ENCODE measurements around the gene KRT16. TPM values are rescaled to one million over a fixed set of nuclear protein-coding genes. Genes with fewer than 3 reads are reported as not detected.
"Not testable (repeated sequence)": the region's sequence is repeated elsewhere in the genome, so short reads cannot be mapped to it uniquely, and the experiment has no call there.

Gene KRT16
- total RNA-seq, 1 experiment from 2014 or later, result not detected

GRCh38 chr17:41617698-41618097 lies 5.1 kb upstream of the KRT16 start:
- DNase-seq (ENCODE audit: extremely low read depth, low read depth), result no peak

- no peak for DNase-seq (ENCODE audit: extremely low read depth, low read depth)
These were observed 4.6 kb upstream of the KRT16 start for GRCh38 chr17:41617136-41617535.

DNA sequence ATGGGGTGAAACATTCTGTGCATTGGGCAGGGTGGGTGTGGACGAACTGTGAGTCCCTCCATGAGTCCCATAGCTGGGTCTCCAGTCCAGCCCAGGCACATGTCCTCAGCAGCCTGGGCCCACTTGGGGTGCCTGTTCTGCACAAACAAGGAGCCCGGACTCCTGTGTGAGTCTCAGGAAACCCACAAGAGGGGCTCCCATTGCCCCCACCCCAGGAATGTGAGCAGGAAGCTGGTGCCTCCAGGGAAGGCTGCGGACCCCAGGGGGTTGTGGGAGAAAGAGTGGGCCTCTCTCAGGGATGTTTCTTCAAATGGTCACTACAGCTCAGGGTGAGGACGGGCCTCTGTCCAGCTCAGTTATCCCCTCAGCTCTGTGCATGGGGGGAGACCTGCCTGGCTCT lies 3.9 kb upstream of the KRT16 start:
- DNase-seq (ENCODE audit: extremely low read depth, low read depth), result not testable (repeated sequence)

DNA sequence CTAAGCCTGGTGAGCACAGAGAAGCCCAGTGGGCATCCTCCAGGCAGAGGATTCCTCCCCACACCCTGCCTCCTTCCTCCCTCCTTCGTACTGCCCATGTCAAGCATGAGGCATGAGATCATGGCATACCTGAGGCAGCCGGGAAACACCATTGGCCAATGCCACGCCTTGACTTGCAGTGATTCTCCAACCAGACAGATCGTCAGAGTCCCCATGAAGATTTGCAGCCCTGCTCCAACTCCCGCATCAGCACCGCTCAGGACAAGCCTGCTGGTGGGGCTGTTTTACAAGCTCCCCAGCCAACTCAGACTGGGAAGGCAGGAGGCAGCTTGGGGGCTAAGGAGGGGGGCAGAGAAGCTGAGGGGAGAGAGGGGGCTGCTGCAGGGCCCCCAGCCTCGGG lies 2.9 kb upstream of the KRT16 start:
- no peak for DNase-seq (ENCODE audit: extremely low read depth, low read depth)

DNA sequence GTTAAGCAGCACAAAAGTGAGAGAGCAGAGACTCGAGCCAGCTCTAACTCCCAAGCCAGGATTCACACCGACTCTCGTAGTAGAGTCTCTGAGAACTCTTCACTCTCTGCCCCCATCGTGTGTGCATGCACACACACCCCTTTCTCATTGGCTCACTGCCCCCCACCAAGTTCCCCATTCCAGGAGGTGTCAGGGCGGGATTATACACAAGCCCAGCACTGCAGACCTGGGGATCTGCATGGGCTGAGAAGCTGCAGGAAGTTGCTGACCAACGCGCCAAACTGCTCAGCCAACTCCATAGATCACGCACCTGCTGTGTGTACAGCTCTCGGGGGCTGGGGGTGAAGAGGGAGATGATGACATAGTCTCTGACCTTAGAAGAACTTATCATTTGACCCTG lies 2.2 kb upstream of the KRT16 start:
- not testable (repeated sequence) for DNase-seq (ENCODE audit: extremely low read depth, low read depth)

DNA sequence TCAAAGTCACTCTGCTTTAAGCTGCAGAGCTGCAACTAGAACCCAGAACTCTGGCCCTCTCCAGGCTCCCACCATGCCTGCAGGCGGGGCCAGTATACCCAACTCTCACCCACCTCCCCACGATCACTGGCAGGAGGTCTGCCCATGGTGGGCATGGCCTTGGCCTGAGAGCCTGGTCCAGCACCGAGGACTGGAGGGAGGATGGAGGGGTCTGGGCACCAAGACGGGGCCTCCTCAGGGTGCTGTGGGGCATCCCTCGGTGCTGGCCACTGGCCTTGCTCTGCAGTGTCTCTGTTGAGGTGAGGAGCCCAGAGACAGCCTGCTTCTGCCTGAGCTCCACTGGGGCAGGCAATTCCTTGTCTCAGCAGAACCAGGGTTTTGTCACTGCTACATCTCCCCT lies 1.5 kb upstream of the KRT16 start:
- DNase-seq (ENCODE audit: extremely low read depth, low read depth), result no peak

GRCh38 chr17:41613277-41614082 lies 913 bp upstream of the KRT16 start:
- DNase-seq (ENCODE audit: extremely low read depth, low read depth), result no peak

GRCh38 chr17:41610965-41611640 lies 1.5 kb downstream of the KRT16 start:
- no peak for DNase-seq (ENCODE audit: extremely low read depth, low read depth)

- not testable (repeated sequence) for DNase-seq (ENCODE audit: extremely low read depth, low read depth)
These were observed 2.5 kb downstream of the KRT16 start for GRCh38 chr17:41610061-41610517.

DNA sequence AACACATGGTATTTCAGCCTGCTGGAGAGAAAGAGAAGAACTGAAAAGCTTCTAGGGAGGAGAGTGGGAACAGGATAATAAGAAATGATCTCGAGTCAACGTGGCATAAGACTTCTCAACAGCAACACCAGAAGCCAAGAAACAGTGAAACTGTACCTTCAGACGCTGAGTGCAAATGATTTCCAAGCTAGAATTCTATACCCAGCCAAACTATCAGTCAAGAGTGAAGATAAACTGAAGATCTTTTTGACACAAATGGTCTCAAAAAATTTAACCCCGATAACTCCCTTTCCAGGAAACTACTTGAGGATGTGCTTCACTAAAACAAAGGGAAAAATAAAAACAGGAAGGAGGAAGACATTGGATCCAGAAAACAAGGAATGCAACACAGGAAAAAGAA lies 5.6 kb downstream of the KRT16 start:
- DNase-seq (ENCODE audit: extremely low read depth, low read depth), result not testable (repeated sequence)

- DNase-seq (ENCODE audit: extremely low read depth, low read depth), result no peak
These were observed 10.0 kb downstream of the KRT16 start for GRCh38 chr17:41602524-41602923.

GRCh38 chr17:41600318-41600717 lies 12.2 kb downstream of the KRT16 start:
- no peak for DNase-seq (ENCODE audit: extremely low read depth, low read depth)

- DNase-seq (ENCODE audit: extremely low read depth, low read depth), result no peak
These were observed 12.9 kb downstream of the KRT16 start for GRCh38 chr17:41599680-41600079.

DNA sequence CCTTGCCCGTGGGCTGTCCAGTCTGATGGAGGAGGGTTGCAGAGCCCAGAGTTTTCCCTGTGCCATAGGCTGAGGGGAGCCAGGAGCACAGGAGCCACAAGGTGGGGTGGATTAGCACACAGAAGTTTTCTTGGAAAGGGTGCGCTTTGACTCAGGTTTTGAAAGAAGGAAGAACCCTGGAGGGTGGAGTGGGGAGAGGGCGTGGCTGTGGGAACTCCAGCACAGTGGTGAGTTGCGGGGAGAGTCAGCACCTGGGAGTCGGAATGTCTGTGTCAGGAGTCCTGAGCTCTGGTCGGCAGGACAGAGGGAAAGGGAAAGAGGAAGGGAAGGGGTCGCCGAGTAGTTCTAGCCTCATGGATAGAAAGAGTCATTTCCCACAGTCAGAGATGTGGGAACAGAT lies 17.0 kb downstream of the KRT16 start:
- no peak for DNase-seq (ENCODE audit: extremely low read depth, low read depth)

- no peak for DNase-seq (ENCODE audit: extremely low read depth, low read depth)
These were observed 18.1 kb downstream of the KRT16 start for GRCh38 chr17:41594363-41594915.

DNA sequence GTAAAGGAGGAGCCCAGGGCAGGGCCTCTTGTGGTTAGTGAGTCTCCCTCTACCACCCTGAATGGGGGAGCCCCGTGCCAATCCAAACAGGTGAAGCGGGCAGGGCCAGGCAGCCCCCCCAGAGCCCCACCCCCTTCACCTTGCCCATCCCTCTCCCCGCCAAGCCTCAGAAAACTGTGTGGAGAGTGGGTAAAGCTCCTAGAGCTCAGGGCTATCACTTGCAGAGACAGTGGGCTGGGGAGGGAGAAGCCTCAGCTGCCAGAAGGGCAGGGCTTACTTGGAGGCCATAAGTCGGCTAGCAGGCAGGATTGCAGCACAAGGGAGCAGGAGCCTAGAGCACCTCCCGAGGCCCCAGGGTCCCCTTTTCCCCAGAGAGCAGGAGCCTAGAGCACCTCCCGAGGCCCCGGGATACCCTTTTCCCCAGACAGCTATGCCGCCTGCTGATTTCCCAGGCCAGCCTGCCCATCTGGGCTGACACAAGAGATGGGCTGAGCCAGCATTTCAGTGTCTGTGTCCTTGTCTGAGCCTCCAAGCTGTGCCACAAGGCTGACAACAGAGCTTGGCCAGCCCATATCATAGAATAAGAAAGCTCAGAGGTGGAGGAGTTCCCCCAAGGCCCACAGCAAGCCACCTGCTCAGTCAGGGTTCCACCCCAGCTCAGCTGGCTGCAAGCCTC lies 19.1 kb downstream of the KRT16 start:
- DNase-seq (ENCODE audit: extremely low read depth, low read depth), result no peak

DNA sequence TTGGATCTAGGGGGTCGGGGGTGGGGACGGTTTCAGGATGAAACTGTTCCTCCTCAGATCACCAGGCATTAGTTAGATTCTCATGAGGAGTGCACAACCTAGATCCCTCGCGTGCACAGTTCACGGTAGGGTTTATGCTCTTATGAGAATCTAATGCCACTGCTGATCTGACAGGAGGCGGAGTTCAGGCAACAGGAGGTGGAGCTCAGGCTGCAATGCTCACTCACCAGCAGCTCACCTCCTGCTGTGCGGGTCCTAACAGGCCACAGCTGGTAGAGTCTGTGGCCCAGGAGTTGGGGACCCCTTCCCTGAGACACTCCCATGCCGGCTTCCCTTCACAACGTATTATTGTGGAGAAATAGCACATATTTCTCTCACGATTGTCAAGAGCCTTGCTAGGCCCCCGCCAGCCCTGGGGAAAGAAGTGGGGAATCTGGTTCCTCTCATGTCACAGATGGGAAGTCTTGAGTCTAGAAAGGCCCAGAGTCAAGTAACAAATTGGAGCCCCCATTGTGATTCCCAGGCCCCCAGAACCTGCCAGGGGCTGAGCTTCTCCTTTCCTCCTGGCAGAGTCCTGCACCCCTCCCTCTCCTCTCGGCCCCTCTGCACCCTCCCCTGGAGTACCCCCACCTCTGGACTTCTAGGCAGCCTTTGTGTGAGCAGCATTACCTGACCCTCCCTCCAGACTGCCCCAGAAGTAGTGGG lies 19.8 kb downstream of the KRT16 start:
- DNase-seq (ENCODE audit: extremely low read depth, low read depth), result no peak

DNA sequence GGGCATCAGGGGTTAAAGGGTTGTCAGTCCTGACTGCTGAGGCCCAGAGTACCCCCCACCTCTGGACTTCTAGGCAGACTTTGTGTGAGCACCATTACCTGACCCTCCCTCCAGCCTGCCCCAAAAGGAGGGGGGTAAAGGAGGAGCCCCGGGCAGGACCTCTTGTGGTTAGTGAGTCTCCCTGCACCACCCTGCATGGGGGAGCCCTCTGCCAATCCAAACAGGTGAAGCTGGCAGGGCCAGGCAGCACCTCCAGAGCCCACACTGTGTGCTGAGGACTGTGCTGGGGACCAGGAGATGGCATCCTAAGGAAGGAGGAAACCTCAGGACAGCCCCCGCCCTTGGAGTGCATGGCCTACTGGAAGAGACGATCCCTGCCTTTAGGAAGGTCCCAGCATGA lies 23.3 kb downstream of the KRT16 start:
- no peak for DNase-seq (ENCODE audit: extremely low read depth, low read depth)

- no peak for DNase-seq (ENCODE audit: extremely low read depth, low read depth)
These were observed 24.3 kb downstream of the KRT16 start for GRCh38 chr17:41588126-41588810.

DNA sequence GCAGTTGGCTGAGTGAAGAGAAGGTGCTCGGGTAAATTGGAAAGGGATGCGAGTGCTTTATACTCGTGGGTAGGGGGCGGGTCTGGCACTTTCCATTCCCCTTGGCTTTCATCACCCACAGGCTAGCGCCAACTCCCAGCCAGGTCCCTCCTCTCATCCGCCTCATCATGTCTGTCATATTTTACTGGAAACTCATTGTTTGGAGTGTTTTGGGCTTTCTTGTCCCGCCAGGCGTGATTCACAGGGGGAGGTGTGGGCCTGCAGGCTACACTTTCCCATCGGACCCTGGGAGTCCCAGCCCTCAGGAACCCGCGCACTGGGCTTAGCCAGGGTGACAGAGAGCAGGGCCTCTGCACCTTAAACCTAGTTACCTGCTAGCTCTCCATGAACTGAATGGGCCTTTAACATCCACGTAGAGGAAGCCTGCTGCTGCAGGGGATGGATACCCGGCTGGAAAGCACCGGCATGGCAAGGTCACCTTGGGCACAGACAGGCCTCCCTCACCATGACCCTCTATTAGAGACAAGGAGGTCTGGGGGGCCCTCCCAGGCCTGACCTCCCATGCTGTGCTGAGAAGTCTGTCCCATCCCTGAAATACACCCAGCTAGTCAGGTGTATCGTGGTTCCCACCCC lies 25.6 kb downstream of the KRT16 start, which contains the start of gene KRT14:
Gene KRT14, minus strand, starts transcription at position 33 of the 633 bp plus-strand sequence. CDS start 61 bp downstream, outside the sequence.
- no peak for DNase-seq (ENCODE audit: extremely low read depth, low read depth)

Measured in NCI-H460 (cell line).